Muscle layer of colon (tissue), 2 donors: Measurements from ENCODE around the gene MFNG.

Experiments
- H3K27ac ChIP-seq: one replicate; pipeline ENCODE4 v1.7.0; 2013; ENCODE audit warnings: low read depth, mild to moderate bottlenecking, low read length, moderate library complexity
- H3K27me3 ChIP-seq, 2 donors: one replicate each; pipeline ENCODE4 v1.7.0; 2013; ENCODE audit warnings: low read length in 2 of 2, mild to moderate bottlenecking in 2 of 2; ENCODE audit not compliant: insufficient read depth in 2 of 2, control insufficient read depth in 1 of 2
- H3K36me3 ChIP-seq: one replicate; pipeline ENCODE4 v1.7.0; 2013; ENCODE audit warnings: mild to moderate bottlenecking, low read length; ENCODE audit not compliant: insufficient read depth
- H3K4me1 ChIP-seq: one replicate; pipeline ENCODE4 v1.7.0; 2013; ENCODE audit warnings: mild to moderate bottlenecking, low read length; ENCODE audit not compliant: insufficient read depth
- H3K4me3 ChIP-seq, 2 donors: one replicate each; pipeline ENCODE4 v1.7.0; 2013; ENCODE audit warnings: low read length in 2 of 2, low read depth in 1 of 2, mild to moderate bottlenecking in 1 of 2, moderate library complexity in 1 of 2
- H3K9ac ChIP-seq: one replicate; pipeline ENCODE4 v1.7.0; 2013; ENCODE audit warnings: low read length
- H3K9me3 ChIP-seq: one replicate; pipeline ENCODE4 v1.7.0; 2013; ENCODE audit warnings: mild to moderate bottlenecking, low read length
- donor health status: abdominal sarcoma.
- donor health status: Adenocarcinoma of cecum.

Gene MFNG

DNA sequence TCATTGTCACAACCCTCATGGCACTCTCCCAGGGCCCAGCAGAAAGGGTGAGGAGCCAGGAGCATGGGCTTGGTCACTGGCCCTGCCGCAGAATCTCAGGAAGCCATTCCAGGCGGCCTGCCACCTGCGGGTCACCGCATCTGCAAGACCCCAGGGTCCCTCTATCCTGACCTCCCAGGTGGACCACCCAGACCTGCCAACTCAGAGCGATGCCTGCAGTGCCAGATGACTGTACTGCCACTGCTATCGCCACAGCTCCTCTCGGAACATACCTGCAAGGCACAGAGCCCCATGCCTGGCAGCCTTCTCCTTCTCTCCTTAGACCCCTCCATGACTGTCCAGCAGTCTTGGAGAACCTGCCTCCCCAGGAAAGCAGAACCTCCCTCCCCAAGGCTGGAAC is 32.5 kb downstream of the MFNG start:
- H3K27me3 ChIP-seq: peaks cover 10 to 35% of the 10 kb centered on the region in 2 donors
- no peak overlapping the region for H3K4me3 ChIP-seq
- peaks cover 3% of the 10 kb centered on the region for H3K9me3 ChIP-seq
- H3K36me3 ChIP-seq: no peaks in the 10 kb centered on the region
- no peak overlapping the region for H3K27ac ChIP-seq
- H3K9ac ChIP-seq: no peak overlapping the region
- H3K4me1 ChIP-seq: no peaks in the 10 kb centered on the region

- Histone ChIP-seq H3K9ac (no peak overlapping the region), H3K36me3 (no peaks in the 10 kb centered on the region), H3K4me1 (no peaks in the 10 kb centered on the region), H3K4me3 (no peak overlapping the region), H3K9me3 (peaks cover 3% of the 10 kb centered on the region), H3K27me3 (peaks cover 7 to 20% of the 10 kb centered on the region in 2 donors), H3K27ac (no peak overlapping the region)
Observed at GRCh38 chr22:37451218-37451617, 35.0 kb downstream of the MFNG start.

- no peaks in the 10 kb centered on the region for H3K4me1 ChIP-seq
- H3K27me3 ChIP-seq: peaks cover 7 to 20% of the 10 kb centered on the region in 2 donors
- peaks cover 3% of the 10 kb centered on the region for H3K9me3 ChIP-seq
- no peak overlapping the region for H3K9ac ChIP-seq
- no peaks in the 10 kb centered on the region for H3K36me3 ChIP-seq
- H3K4me3 ChIP-seq: no peak overlapping the region
- no peak overlapping the region for H3K27ac ChIP-seq
Observed at GRCh38 chr22:37449331-37450001, 36.7 kb downstream of the MFNG start.

DNA sequence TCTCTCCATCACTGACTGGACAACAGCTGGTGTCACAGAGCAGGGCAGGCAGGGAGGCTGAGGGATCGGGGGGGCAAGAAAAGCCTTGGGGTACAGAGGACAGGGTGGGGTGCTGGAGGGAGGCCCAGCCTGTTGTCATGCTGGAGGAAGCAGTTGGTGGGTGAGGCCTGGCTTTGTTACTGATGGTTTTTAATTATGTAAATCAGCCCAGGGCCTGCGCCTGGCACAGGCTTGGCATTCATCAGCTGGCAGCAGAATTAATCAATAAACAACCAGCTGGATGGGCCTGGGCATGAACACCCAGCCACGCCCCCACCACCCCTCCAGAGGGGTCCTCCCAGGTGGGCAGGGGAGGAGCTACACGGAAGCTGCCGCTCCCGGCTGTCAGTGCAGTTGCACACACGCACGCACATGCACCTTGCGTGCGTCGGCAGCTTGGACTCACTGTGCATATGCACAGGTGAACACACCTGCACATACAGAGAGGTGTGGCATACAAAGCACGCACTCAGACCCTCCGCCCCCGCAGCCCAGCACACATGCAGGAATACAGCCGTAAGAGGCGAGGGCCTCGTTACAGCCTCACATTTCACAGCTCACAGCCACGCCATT is 37.6 kb downstream of the MFNG start:
- no peaks in the 10 kb centered on the region for H3K36me3 ChIP-seq
- H3K27me3 ChIP-seq: peaks cover 7 to 17% of the 10 kb centered on the region in 2 donors
- H3K9ac ChIP-seq: no peak overlapping the region
- H3K4me3 ChIP-seq: no peak overlapping the region
- H3K4me1 ChIP-seq: no peaks in the 10 kb centered on the region
- H3K27ac ChIP-seq: no peak overlapping the region
- peaks cover 3% of the 10 kb centered on the region for H3K9me3 ChIP-seq

- H3K9ac ChIP-seq: no peak overlapping the region
- H3K27me3 ChIP-seq: peaks cover 6 to 17% of the 10 kb centered on the region in 2 donors
- H3K4me3 ChIP-seq: no peak overlapping the region
- H3K4me1 ChIP-seq: no peaks in the 10 kb centered on the region
- H3K9me3 ChIP-seq: peaks cover 6% of the 10 kb centered on the region
- no peak overlapping the region for H3K27ac ChIP-seq
- H3K36me3 ChIP-seq: no peaks in the 10 kb centered on the region
Observed at GRCh38 chr22:37445501-37445900, 40.7 kb downstream of the MFNG start.

GRCh38 chr22:37443977-37444376 is 42.2 kb downstream of the MFNG start:
- peaks cover 7% of the 10 kb centered on the region for H3K9me3 ChIP-seq
- no peak overlapping the region for H3K4me3 ChIP-seq
- H3K9ac ChIP-seq: no peak overlapping the region
- H3K4me1 ChIP-seq: no peaks in the 10 kb centered on the region
- no peak overlapping the region for H3K27ac ChIP-seq
- H3K27me3 ChIP-seq: peaks cover 5 to 9% of the 10 kb centered on the region in 2 donors
- no peaks in the 10 kb centered on the region for H3K36me3 ChIP-seq

DNA sequence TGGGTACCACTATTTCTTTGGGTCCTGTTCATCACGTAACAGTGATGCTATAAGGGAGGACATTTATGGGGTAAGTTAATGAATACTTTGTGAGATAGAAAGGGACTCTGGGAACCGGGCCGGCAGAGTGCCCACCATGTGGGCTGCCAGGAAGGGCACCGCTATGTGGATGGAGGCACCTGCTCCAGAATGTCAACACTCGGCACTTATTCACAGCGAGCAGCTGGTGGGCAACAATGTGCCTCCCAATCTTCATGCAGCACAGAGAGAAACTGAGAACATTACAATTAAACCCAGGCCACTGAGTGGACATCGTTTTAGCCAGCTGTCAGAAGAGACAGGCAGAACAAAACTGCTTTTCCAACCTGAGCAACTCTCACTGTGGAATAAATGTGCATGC is 43.1 kb downstream of the MFNG start:
- peaks cover 7% of the 10 kb centered on the region for H3K9me3 ChIP-seq
- no peaks in the 10 kb centered on the region for H3K36me3 ChIP-seq
- peaks cover 4 to 5% of the 10 kb centered on the region in 2 donors for H3K27me3 ChIP-seq
- H3K4me1 ChIP-seq: no peaks in the 10 kb centered on the region
- H3K27ac ChIP-seq: no peak overlapping the region
- H3K4me3 ChIP-seq: no peak overlapping the region
- H3K9ac ChIP-seq: no peak overlapping the region

DNA sequence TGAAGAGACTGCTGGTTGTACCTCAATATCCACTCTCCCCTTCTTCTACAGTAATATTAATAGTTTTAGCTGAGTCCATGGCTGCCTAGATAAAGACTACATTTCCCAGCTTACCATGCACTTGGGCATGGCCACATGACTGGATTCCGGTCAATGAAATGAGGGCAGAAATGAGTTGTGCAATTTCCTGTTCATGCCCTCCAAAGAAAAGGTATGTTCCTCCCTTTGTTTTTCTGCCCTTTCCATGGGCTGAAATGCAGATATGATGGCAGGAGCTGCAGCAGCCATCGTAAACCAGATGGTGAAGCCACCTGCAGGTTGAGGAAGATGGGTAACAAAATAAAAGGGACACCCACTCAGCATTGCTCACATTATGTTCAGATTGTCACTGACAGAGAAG is 43.6 kb downstream of the MFNG start:
- H3K4me3 ChIP-seq: no peak overlapping the region
- peaks cover 4 to 5% of the 10 kb centered on the region in 2 donors for H3K27me3 ChIP-seq
- H3K9me3 ChIP-seq: peaks cover 7% of the 10 kb centered on the region
- H3K27ac ChIP-seq: no peak overlapping the region
- no peaks in the 10 kb centered on the region for H3K36me3 ChIP-seq
- no peak overlapping the region for H3K9ac ChIP-seq
- no peaks in the 10 kb centered on the region for H3K4me1 ChIP-seq

DNA sequence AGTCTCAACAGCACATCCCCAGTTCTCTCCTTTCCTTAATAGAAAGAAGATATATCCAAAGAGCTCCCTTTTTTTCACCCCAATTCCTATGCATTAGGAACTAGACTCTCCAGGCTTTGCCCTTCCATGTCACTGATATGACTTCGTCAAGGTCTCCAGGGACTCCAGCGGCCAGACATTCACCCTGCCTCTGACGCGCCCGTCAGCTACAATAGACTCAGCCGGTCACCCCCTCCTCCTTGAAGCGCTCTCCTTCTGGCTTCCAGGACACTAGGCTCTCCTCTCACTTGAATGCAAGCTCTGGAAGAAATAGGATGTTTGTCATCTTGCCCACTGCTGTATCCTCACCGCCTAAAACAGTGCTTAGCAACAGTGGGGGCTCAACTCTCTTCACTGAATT is 44.0 kb downstream of the MFNG start:
- H3K9ac ChIP-seq: no peak overlapping the region
- H3K27me3 ChIP-seq: peaks cover 0 to 5% of the 10 kb centered on the region in 2 donors
- no peaks in the 10 kb centered on the region for H3K4me1 ChIP-seq
- H3K4me3 ChIP-seq: no peak overlapping the region
- no peaks in the 10 kb centered on the region for H3K36me3 ChIP-seq
- H3K27ac ChIP-seq: no peak overlapping the region
- H3K9me3 ChIP-seq: peaks cover 7% of the 10 kb centered on the region

DNA sequence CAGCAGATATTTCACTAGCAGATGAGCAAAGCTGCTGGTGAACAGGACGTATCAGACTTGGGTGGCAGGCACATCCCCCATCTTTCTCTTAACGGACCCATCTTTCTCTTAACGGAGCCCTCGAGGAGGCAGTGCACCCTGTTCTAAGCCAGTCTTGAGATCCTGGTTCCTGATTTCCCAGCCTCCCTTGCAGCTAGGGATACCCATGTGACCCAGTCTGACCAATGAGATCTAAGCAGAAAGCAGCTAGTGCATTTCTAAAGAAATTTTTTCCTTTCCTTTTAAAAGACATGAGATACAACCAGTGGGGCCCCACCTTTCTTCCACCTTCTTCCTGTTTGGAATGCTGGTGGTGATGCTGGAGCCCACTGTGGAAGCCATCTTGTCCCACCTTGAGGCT is 45.3 kb downstream of the MFNG start:
- Histone ChIP-seq H3K36me3 (no peaks in the 10 kb centered on the region), H3K4me3 (no peak overlapping the region), H3K4me1 (no peaks in the 10 kb centered on the region), H3K9ac (no peak overlapping the region), H3K27ac (no peak overlapping the region), H3K27me3 (peaks cover 0 to 5% of the 10 kb centered on the region in 2 donors), H3K9me3 (peaks cover 7% of the 10 kb centered on the region)

DNA sequence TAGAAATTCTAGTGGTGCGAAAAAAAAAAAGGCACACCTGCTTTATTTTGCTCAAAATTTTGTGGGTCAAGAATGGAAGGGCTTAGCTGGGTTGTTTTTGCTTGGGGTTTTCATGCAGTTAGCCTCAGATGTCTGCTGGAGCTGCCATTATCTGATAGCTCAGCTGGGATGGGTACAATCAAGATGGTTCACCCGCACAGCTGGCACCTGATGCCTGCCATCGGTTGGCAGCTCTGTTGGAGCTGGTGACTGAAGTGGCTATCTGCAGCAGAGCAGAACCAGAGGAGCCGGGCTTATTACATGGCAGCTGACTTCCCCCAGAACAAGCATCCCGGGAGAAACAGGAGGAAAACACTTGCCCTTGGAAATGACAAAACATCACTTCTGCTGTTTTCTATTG is 46.8 kb downstream of the MFNG start:
- H3K27me3 ChIP-seq: peaks cover 5 to 11% of the 10 kb centered on the region in 2 donors
- no peak overlapping the region for H3K4me3 ChIP-seq
- H3K27ac ChIP-seq: no peak overlapping the region
- no peaks in the 10 kb centered on the region for H3K4me1 ChIP-seq
- no peaks in the 10 kb centered on the region for H3K36me3 ChIP-seq
- peaks cover 7% of the 10 kb centered on the region for H3K9me3 ChIP-seq
- no peak overlapping the region for H3K9ac ChIP-seq
